Left forelimb (tissue), 1 donor: ENCODE measurements around the gene BAZ2A.

Experiments used
- DNase-seq: peaks from one replicate; pipeline ENCODE4 v3.0.0-alpha.2; 2018; ENCODE audit warnings: low spot score

BAZ2A gene

DNA sequence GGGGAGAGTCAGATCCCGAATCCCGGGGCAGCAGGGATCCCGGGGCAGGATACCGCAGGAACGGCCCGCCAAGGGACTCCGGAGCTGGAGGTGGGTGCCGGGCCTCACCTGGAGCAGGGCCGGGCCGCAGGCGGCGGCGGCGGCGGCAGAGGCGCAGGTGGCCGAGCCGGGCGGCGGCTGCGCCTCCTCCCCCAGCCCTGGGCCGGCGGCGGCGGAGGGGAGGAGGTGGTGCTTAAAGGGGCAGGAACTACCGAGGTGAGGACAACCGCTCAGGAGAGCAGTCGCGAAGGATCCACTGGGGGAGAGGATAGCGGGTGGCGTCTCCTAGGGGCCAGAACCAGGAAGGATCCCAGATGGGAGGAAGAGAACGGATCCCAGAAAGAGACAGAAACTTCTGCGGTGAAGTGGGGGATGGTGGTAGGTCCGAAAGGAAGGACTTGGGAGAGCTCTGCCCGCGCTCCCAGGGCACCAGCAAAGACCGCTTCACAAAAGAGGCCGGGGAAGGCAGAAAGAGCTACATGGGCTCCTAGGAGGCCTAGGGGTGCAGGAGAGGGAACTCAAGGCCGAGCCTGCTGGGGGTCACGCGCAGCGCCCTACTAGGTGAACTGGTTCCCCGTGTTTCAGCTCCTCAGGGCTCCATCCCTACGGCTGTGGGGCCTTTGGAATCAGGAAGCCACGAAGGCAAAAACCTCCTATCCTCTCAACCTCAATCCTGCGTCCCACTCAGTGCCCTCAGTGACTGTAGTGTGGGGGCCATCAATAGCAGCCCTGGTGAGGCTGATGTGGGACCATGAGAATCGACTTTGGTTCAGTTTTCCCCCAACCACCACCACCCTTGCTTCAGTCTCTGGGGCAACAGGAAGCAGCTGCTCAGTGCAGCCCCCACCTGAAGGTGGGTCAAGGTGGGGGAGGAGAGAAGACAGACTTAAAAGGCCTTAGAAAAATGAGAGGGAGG lies 5.0 kb upstream of the BAZ2A start:
- DNase-seq: no peak

DNA sequence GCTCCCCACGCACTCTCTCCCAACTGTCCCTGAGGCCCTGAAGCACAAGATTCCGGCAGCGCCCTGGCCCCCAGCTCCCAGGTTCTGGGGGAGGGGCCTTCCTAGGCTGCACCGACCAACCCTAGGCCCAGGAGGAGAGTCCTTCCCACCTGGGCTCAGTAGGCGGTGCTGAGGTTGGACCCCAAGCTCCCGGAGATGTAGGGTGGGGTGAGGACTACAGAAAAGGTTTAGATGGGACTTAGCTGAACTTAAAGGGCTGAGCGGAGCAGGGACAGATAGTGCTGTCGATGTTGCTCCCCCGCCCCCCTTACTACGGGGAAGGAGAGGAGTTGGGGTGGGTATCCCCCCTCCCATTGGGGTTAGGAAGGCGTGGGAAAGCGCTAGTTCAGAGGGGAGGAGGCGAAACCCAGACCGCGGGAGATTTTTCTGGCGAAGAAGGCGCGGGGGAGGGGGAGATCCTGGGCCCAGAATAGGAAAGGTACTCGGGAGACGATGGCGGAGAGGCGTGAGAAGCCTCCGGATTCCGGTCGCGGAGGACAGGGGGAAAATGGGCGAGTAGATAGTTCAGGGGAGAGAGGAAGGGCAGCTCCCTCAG lies 4.2 kb upstream of the BAZ2A start:
- no peak for DNase-seq

DNA sequence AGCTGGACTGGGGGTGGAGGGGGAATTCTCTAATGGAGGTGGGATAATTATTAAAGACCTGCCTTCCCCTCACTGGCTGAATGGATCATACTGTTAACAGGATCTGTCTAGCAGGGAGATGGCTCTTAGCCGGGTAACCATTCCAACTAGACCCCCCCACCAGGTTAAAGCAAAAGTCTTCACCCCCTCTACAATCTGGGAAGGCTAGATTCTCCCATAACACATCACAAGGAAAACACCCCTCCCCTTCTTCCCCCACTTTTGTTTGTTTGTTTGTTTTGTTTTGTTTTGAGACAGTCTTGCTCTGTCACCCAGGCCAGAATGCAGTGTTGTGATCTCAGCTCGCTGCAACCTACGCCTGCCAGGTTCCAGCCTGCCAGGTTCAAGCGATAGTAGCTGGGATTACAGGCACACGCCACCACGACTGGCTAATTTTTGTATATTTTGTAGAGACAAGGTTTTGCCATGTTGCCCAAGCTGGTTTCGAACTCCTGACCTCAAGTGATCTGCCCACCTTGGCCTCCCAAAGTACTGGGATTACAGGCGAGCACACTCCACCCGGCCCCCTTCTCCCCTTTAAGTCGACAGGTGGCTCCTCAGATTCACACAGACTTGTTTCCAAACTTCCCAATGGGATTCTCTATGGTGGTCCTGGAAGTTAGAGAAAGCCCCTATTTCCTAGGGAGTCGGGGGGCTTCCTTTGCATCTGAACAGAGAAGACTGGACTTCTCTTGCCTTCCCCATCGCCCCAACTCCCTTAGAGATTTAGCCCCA lies 3.5 kb upstream of the BAZ2A start:
- no peak for DNase-seq

DNA sequence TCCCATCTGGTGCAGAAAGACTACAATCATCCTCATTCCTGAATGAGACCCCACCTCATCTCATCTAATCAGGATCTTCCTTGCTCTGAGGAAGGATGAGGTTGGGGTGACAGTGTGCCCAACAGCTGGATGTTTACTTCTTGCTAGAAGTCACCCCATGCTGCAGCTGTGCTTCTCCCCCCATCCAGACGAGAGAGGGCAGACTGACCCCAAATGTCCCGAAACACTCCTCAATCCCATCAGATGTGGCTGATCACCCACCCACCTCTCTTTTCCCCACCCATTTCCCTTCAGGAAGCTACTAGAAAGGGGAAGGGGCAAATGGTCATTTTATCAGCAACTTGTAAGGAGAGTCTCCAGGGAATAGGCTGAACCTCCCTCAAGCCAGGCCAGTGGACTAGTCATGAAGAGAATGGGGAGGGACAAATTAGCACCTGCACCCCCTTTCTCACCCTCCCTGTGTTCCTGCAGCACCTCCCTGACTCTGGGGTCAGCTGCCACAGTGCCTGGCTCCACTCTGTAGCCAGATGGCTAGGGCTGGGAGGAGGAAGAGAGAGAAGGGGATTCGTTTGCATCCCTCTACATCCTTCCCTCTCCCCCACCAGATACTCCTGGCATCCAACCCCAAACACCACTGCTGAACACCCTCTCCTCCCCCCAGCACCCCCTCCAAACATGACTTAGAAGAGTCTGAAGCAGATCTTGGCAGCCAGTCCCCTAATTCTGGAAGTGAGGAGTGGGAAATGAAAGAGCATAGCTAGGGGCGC lies 2.8 kb upstream of the BAZ2A start:
- no peak for DNase-seq

DNA sequence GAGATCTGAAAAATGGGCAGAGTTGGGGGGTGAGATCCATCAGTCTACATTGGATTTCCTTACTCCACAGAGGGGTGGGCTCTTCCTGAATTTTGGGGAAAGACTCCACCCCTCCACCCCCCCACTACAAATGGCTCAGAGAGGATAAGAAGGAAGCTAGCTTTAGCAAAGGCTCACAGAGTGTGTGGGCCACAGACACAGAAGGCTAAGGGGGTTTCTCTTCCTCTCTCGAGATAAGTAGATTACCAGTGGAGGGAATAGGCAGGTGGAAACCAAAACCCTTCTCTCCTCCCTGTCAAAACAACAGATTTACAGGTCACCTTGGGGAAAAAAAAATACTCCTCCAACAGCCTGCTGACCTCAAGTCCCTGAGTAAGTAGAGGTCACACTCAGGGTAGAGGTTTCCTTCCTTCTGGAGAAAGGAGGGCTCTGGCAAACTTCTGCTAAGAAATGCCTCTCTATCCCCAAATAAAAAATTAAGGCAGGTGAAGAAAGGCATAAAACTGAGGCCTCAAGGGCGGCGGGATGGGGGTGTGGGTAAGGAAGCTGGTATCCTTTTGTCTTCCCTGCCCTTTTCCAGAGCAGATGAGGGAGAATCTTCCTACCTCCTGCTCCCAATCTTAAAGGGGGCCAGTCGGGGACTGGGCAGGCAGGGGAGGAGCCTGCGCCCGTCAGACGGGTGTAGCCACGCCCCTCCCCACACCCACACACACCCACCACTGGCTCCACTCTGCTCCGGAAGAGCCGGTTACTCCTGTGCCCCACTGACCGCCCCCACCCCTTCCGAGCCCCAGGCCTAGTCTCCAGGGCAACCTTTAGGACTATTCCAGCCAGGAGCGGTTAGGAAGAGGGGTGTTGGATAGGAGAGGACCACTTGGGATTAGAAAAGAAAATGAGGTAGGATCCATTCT lies 1.9 kb upstream of the BAZ2A start:
- DNase-seq: no peak

DNA sequence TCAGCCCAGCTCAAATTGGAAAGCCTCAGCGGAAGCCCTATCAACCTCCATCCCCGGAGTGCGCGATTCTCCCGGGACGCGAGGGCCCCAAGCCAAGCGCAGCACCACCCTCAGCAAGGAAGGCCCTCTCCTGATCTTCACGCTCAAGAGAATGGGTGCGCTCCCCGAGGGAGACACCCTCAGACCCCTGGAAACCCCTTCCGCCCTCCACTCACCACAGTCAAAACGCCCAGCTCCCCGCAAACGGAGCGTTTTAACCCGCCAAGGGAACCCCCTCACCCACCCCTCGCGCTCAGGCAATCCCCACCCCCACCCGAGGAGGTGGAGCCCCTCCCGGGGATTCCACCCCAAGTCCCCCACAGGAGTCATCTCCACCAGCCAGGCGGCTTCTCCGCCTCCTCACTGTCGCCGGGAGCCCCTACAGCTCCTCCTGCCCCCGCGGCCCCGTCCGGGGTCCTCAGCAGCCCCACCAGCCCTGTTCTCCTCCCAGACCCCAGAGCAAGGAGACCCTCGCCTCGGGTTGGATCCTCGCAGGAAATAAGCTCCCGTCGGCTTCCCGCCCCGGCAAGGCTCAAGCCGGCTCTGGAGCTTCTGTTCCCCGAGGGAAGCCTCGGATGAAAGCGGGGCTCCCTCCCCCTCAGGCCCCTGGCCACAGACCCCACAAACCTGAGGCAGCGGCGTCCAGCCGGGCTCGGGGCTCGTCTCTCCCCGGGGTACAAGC lies 507 bp downstream of the BAZ2A start:
- no peak for DNase-seq

DNA sequence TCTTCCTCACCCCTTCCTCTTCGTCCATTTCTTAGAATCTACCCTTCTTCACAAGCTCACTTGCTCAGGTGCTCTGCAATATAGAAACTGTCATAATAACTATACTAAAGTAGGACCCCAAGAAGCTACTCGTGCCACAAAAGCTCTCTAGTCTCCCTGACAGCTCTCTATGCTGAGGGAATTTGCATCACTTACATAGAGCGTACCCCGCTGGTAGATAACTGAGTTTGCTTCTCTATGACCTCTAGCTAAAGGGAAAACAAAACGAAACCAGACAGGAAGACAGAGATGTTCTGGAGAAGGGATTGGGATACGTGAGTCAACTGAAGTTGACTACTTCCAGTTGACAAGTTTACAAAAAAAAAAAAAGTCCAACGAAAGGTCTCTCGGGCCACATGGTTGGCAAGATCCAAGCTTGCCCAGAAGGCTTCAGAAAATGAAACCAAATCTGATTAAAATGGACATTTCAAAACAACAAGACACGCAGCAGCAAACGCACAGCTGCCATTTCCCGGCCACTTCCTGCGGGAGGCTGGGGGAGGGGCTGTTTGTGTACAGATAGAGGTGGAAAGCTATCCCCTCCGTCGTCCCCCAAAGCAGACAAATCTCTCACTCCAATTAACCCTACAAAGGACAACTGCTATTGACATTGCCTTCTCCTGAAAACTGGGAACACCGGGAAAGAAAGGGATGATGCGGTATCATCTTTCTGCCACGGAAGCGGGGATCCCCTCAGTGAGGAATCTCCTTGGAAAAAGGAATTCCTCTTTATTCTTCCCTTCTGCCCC lies 1.3 kb downstream of the BAZ2A start:
- no peak for DNase-seq

DNA sequence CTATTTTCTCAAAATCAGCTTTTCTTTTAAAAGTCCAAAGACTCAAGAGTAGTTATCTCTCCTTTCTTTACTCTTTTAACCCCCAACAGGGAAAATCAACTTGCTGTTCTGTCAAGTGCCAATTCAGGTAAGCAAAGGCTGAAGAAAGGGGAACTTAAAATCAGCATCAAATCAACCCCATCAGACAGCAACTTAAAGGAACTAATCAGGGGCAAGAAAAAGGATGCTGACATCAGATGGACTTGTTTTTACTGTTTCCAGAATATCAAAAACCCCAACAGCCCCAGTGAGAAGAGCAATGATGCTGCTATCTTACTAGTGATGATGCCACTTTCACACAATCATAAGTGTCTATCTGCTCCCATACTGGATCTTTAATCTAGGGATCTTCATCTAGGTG lies 3.4 kb downstream of the BAZ2A start:
- no peak for DNase-seq

DNA sequence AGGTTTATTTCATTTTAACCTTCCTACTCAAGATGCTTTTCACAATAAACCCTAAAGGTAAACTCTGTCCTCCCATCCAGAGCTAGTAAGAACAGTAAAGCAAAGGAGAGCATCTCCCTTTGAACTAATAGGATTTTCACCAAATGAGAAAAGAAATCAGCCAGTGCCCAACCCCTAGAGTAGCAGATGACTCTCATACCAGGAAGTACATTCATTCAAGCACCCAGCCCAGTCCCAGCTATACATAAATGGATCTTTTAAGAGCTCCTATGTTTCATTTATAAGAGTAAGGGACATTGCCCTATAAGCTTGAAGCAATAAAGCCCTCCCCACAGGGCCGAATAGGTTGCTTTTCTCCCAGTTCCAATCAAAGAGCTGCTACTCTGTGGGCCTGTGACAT lies 7.6 kb downstream of the BAZ2A start:
- DNase-seq: no peak

DNA sequence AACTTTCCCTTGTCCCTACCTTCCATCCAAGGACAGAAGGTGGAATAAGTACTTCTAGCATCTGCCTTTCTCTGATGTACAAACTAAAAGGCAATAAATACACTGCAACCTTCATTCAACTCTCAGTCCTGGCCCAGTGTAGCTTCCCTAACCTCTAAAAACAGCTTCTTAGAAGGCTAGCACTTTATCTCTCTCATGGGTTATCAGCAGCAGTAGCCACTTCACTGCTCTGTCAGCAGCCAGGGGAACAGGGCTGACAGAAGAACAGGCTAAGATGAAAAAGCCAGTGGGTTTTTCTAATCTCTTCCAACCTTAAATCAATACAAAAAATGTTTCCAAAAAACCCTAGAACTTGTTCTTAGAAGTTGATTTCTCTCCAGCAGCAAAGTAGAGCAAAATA lies 13.2 kb downstream of the BAZ2A start:
- no peak for DNase-seq

DNA sequence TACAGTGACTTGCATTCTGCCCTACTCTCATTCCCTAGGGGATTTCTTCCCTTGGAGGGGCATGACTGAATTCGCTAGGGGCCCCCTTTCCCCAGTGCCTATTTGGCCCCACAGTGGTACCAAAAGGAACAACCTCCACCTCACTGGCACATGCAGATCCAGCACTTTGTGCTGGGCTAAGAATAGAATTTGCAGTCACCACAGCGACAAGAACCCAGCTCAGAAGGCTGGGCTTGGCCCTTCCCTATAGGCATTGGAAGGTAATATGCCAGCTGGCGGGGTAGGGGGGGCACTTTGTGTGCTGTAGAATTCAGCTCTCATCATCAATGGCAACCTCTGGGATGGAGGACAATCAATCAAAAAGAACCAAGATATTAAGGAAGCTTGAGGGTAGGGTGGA lies 13.9 kb downstream of the BAZ2A start:
- DNase-seq: no peak

DNA sequence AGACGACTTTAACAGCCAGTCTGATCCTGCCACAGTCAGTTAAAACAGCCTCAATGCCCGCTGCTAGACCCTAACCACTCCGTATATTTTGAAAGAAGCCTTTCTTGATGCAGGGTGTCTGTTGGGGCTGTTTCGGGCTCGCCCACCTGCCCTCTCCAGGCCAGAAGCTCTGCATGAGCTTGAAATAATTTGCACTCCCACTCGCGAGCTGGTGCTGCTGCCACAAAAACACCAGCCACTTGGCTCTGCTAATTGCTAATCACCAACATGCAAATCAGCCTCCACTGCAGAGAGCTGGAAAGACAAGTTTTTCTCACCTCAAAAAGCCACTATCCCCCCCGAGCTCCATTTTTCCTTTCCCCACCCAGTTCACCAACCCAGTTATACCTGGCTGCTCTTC lies 15.5 kb downstream of the BAZ2A start:
- DNase-seq: no peak

DNA sequence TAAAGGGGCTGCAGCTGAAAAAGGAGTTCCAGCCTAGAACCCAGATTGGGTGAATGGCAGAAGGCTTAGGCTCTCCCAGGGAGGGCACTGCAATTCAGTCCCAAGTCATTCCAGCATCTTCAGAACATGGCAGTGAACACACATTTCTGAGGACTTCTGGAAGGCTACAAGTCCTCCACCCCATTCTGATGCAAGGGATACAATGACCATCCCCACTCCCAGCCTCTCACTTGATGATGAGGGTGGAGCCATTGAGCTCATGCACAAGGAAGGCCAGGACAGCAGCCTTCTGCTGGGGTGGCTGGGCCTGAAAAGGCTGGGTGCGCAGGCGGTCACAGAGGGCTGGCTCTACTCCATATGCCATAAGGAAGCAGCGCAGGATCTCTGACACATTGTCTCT lies 25.8 kb downstream of the BAZ2A start:
- DNase-seq: no peak

DNA sequence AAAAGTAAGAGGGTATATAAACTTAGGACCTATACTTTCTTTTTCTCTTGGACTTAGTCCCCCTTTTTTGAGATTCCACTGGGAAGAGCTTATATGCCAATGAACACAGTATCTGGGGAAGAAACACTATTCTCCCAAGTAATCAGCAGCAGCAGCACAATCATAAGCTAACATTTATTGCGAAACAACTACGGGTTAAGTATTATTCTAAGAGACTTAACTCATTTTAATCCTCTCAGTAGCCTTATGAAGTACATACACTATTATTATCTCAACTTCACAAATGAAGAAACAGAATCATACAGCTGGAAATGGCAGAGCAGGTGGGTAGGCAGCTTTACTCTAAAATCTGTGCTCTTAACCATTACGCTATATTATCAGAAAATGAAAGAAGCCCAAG lies 27.9 kb downstream of the BAZ2A start:
- no peak for DNase-seq

DNA sequence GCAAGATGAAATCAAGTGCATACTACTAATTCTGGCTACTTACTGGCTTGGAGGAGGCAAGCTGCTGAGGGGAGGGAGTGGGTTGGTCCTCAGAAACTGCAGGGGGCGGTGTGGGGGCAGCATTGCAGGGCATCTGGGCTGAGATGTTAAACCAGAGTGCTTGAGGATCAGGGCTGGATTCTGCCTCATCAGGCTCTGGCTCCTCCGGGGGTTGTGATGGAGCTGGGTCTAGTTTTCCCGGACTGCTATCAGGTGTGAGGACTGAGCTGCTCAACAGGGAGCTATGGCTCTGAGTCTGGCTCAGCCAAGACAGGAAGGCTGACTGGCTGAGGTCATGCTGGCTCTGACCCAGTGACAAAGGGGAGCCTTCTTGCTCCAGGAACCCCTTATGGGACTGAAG lies 28.6 kb downstream of the BAZ2A start:
- DNase-seq: no peak

DNA sequence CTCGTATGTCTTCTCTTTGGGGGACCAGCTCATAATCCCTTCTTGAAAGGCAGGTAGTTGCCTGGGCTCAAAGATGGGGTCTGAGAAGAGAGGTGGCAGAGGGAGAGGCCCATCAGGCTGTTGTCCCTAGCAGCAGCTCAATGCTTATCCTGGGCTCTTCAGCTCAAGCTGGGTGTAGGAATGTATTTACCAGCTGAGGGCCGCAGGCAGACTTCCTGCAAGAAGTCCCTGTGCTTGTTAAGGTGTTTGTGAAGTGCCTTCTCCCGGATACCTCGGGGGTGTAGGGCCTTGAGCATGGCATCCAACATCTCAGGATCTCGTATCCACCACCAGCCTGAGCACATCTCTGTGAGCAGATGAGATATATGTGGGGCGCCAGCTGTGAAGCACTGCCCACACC lies 29.4 kb downstream of the BAZ2A start:
- no peak for DNase-seq

DNA sequence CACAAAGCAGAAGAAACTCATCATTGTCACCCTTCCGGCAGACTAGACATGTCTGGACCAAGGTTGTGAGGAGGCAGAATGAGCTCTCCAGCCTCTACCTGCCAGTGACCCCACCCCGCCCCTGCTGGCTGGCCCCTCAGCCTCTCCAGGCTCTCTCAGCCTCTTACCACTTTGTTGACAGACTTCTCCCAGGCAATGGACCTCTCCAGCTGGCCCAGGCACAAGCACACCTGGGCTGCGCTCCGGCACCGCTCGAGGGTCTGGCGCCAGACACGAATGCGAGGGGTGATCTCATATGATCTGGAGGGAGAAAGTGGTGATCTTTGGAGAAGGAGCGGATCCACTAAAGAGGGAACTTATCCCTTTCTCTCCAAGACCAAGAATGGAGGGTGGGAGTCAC lies 30.3 kb downstream of the BAZ2A start:
- DNase-seq: no peak

DNA sequence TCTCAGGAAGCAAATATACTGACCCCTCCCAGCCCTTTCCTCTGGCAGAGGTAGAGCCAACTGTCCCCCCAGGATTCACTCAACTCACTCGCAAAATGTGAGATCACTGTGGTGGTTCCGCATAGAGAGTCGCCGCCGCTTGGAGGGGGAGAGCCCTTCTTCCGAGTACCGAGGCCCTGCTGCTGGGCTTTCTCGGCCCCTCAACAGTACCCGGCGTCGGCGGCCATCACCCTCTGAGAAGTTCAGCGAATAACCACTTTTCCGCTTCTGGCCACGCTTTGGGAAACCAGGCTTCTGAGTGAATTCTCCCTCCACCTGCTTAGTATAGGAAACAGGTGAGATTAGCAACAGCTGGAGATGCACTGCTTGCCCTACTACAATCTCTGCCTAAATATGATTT lies 31.1 kb downstream of the BAZ2A start:
- no peak for DNase-seq

DNA sequence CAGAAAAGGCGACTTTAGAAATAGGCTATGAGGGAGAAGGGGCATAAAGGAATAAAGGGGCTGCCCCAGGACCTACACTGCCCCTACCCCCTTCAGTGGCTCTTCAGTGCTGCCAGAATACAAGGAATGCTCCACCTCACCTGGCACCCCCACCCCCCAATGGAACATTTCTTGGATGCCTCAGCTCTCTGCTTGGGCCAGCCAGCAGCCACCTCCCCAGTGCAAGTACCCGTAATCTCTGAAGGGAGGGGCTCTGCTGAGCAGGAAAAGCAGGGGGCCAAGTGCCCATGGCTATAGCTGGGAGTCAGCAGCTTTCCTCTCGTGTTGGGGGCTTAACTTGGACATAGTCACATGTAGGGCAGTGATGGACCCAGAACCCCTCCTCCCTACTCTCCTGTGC lies 33.3 kb downstream of the BAZ2A start:
- no peak for DNase-seq
